GM23248 (cell line): ENCODE measurements around the gene BNIP5.

Experiments
- EZH2 ChIP-seq: fragments of 200-600 bp; sonication (generic); IDR thresholded peaks from 2 replicates; pipeline ENCODE4 v1.6.1; 2018; ENCODE audit warnings: antibody characterized with exemption, mild to moderate bottlenecking; ENCODE audit not compliant: insufficient read depth, poor library complexity, severe bottlenecking
- EZH2phosphoT487 ChIP-seq: fragments of 200-600 bp; sonication (generic); IDR thresholded peaks from 2 replicates; pipeline ENCODE4 v1.6.1; 2018; ENCODE audit warnings: antibody characterized with exemption, moderate library complexity, mild to moderate bottlenecking, low read depth; ENCODE audit not compliant: insufficient read depth

DNA sequence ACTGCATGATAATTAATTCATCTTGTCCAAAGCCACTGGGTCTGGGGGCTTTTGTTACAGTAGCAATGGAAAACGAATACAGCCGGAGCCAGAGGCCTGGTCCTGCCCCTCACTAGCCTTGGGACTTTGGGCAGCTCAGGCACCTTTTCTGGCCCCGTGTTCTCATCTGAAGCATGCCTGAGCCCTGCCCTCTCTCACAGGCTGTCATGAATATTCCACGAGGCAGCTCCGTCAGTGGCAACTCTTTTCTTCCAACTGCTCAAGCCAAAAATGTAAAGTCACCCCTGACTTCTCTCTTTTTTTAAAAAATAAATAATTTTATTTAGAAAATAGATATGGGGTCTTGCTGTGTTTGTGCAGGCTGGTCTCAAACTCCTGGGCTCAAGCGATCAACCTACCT is 5.3 kb downstream of the BNIP5 start:
- TF ChIP-seq EZH2phosphoT487 (no peak), EZH2 (no peak)
